ENCODE measurements around the gene PSMA3.

DNA sequence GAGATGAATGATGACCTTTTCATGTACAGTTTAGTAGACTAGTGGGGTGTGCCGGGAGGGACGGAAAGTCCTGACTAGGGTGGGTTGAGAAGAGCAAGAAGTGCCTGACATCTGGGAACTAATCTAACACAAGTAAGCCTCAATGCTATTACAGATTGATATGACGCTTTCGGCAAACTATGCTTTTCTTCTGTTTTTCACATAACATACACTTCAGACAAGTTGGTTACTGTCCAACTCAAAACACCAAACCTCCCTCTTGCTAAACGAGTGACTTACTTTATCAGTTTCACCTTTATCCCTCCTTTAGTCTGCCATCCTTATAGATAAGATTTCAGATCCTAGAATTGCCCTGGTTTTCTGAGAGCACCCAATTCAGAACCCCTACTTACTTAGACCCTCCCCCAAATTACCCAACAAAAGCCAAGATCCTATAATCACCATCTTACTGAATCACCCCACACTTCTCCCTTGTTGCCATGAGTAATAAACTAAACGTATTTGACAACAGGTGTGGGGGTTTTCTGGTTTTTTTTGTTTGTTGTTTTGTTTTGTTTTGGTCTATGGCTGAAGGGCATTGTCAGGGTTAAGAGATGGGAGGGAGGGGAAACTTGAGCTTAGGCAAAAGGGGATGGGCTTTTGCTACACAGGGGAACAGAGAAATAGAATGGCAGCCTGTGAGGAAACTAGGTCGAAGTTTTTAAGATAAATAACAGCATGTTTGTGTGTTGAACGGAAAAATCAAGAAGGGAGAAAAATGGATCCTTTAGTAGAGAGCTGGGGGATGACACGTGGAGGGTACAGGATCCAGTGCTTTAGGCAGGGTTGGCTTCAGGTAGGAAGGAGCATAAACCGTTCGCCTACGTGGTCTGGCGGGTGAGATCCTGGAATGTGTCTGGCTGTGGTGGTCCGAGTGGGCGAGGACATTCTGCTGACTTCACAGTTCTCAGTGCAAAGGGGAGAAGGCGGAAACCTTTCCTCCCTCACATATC is 6.1 kb upstream of the PSMA3 start:
- no peak for TF ChIP-seq EP300 (conservative IDR thresholded peaks at IDR 0.05; ENCODE audit: poor library complexity, severe bottlenecking)
- TF ChIP-seq, protein P1, sequence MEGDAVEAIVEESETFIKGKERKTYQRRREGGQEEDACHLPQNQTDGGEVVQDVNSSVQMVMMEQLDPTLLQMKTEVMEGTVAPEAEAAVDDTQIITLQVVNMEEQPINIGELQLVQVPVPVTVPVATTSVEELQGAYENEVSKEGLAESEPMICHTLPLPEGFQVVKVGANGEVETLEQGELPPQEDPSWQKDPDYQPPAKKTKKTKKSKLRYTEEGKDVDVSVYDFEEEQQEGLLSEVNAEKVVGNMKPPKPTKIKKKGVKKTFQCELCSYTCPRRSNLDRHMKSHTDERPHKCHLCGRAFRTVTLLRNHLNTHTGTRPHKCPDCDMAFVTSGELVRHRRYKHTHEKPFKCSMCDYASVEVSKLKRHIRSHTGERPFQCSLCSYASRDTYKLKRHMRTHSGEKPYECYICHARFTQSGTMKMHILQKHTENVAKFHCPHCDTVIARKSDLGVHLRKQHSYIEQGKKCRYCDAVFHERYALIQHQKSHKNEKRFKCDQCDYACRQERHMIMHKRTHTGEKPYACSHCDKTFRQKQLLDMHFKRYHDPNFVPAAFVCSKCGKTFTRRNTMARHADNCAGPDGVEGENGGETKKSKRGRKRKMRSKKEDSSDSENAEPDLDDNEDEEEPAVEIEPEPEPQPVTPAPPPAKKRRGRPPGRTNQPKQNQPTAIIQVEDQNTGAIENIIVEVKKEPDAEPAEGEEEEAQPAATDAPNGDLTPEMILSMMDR (IDR thresholded peaks at IDR 0.05; ENCODE audit: poor library complexity, severe bottlenecking), result no peak
- no peak for TF ChIP-seq EZH2 (IDR thresholded peaks at IDR 0.05; ENCODE audit: borderline replicate concordance, insufficient read depth, low read length, poor library complexity, severe bottlenecking)
- no peak for TF ChIP-seq POLR2AphosphoS5 (IDR thresholded peaks at IDR 0.05)
- TF ChIP-seq TAF1 (IDR thresholded peaks at IDR 0.05; ENCODE audit: low read depth), result no peak
- TF ChIP-seq RAD21 (conservative IDR thresholded peaks at IDR 0.05), result no peak
- TF ChIP-seq, protein P2, sequence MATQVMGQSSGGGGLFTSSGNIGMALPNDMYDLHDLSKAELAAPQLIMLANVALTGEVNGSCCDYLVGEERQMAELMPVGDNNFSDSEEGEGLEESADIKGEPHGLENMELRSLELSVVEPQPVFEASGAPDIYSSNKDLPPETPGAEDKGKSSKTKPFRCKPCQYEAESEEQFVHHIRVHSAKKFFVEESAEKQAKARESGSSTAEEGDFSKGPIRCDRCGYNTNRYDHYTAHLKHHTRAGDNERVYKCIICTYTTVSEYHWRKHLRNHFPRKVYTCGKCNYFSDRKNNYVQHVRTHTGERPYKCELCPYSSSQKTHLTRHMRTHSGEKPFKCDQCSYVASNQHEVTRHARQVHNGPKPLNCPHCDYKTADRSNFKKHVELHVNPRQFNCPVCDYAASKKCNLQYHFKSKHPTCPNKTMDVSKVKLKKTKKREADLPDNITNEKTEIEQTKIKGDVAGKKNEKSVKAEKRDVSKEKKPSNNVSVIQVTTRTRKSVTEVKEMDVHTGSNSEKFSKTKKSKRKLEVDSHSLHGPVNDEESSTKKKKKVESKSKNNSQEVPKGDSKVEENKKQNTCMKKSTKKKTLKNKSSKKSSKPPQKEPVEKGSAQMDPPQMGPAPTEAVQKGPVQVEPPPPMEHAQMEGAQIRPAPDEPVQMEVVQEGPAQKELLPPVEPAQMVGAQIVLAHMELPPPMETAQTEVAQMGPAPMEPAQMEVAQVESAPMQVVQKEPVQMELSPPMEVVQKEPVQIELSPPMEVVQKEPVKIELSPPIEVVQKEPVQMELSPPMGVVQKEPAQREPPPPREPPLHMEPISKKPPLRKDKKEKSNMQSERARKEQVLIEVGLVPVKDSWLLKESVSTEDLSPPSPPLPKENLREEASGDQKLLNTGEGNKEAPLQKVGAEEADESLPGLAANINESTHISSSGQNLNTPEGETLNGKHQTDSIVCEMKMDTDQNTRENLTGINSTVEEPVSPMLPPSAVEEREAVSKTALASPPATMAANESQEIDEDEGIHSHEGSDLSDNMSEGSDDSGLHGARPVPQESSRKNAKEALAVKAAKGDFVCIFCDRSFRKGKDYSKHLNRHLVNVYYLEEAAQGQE (IDR thresholded peaks at IDR 0.05; ENCODE audit: borderline replicate concordance), result no peak
- TF ChIP-seq SMC3 (conservative IDR thresholded peaks at IDR 0.05; ENCODE audit: poor library complexity), result no peak
